ENCODE data around the gene NKD2. TPM values are rescaled to one million over a fixed set of nuclear protein-coding genes. Genes with fewer than 3 reads are reported as not detected.
A peak's percentile ranks its signal among the peaks of the same experiment; 100 is the strongest.

Gene NKD2
- total and polyA plus RNA-seq, 9 of the 15 experiments (the other 6 are each of a cell fraction or from before 2014, with no cell fraction given) = 0.09 to 0.64 (median 0.27) TPM; not detected in 5

DNA sequence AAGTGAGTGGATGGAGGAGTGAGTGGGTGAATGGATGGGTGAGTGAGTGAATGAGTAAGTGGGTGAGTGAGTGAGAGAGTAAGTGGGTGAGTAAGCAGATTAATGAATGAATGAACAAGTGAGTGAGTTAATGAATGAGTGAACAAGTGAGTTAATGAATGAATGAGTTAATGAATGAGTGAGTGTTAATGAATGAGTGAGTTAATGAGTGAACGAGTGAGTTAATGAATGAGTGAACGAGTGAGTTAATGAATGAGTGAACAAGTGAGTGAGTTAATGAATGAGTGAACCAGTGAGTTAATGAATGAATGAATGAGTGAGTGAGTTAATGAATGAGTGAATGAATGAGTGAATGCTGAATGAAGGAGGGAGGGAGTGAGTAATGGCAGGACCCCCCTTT lies 26.4 kb downstream of the NKD2 start (continued):
- TF ChIP-seq, protein P1, sequence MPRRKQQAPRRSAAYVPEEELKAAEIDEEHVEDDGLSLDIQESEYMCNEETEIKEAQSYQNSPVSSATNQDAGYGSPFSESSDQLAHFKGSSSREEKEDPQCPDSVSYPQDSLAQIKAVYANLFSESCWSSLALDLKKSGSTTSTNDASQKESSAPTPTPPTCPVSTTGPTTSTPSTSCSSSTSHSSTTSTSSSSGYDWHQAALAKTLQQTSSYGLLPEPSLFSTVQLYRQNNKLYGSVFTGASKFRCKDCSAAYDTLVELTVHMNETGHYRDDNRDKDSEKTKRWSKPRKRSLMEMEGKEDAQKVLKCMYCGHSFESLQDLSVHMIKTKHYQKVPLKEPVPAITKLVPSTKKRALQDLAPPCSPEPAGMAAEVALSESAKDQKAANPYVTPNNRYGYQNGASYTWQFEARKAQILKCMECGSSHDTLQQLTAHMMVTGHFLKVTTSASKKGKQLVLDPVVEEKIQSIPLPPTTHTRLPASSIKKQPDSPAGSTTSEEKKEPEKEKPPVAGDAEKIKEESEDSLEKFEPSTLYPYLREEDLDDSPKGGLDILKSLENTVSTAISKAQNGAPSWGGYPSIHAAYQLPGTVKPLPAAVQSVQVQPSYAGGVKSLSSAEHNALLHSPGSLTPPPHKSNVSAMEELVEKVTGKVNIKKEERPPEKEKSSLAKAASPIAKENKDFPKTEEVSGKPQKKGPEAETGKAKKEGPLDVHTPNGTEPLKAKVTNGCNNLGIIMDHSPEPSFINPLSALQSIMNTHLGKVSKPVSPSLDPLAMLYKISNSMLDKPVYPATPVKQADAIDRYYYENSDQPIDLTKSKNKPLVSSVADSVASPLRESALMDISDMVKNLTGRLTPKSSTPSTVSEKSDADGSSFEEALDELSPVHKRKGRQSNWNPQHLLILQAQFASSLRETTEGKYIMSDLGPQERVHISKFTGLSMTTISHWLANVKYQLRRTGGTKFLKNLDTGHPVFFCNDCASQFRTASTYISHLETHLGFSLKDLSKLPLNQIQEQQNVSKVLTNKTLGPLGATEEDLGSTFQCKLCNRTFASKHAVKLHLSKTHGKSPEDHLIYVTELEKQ (CRISPR knock-in tag; IDR thresholded peaks at IDR 0.05) = no peak
- TF ChIP-seq MCM3 (IDR thresholded peaks at IDR 0.05) (no peak), ZNF24 (IDR thresholded peaks at IDR 0.05) (peak; percentile 99), RBM14 (IDR thresholded peaks at IDR 0.05; ENCODE audit: borderline replicate concordance, insufficient read depth, low read depth, low read length) (no peak), STAG1 (CRISPR knock-in tag; IDR thresholded peaks at IDR 0.05; ENCODE audit: borderline replicate concordance) (no peak), CEBPG (CRISPR knock-in tag; IDR thresholded peaks at IDR 0.05) (no peak), CEBPG (tag; conservative IDR thresholded peaks at IDR 0.05 in 1 of 2, IDR thresholded peaks at IDR 0.05 in 1 of 2) (no peak), ILK (tag; IDR thresholded peaks at IDR 0.05; ENCODE audit: borderline replicate concordance, low read depth) (no peak), TCFL5 (CRISPR knock-in tag; conservative IDR thresholded peaks at IDR 0.05) (no peak), RBBP5 (IDR thresholded peaks at IDR 0.05; ENCODE audit: borderline replicate concordance, insufficient read depth, low read length, poor library complexity, severe bottlenecking) (no peak), BCOR (IDR thresholded peaks at IDR 0.05) (0 out of 2 replicates have a peak, but pooled peaks have one; percentile 7), MAFG (tag; conservative IDR thresholded peaks at IDR 0.05) (no peak), GTF2F1 (IDR thresholded peaks at IDR 0.05; ENCODE audit: low read depth, low read length) (no peak), SMARCA5 (IDR thresholded peaks at IDR 0.05) (peak; percentile 18; the same call in 1 of the 2 replicates), ARID1B (IDR thresholded peaks at IDR 0.05) (no peak), TBL1XR1 (IDR thresholded peaks at IDR 0.05; ENCODE audit: low read length in 2 of 2) (no peak)
- TF ChIP-seq, protein P2, sequence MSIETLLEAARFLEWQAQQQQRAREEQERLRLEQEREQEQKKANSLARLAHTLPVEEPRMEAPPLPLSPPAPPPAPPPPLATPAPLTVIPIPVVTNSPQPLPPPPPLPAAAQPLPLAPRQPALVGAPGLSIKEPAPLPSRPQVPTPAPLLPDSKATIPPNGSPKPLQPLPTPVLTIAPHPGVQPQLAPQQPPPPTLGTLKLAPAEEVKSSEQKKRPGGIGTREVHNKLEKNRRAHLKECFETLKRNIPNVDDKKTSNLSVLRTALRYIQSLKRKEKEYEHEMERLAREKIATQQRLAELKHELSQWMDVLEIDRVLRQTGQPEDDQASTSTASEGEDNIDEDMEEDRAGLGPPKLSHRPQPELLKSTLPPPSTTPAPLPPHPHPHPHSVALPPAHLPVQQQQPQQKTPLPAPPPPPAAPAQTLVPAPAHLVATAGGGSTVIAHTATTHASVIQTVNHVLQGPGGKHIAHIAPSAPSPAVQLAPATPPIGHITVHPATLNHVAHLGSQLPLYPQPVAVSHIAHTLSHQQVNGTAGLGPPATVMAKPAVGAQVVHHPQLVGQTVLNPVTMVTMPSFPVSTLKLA (conservative IDR thresholded peaks at IDR 0.05) = no peak
- TF ChIP-seq, protein P3, sequence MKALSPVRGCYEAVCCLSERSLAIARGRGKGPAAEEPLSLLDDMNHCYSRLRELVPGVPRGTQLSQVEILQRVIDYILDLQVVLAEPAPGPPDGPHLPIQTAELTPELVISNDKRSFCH (CRISPR knock-in tag; IDR thresholded peaks at IDR 0.05) = no peak
- TF ChIP-seq, protein P3 (tag; IDR thresholded peaks at IDR 0.05) = no peak
- TF ChIP-seq, protein P4, sequence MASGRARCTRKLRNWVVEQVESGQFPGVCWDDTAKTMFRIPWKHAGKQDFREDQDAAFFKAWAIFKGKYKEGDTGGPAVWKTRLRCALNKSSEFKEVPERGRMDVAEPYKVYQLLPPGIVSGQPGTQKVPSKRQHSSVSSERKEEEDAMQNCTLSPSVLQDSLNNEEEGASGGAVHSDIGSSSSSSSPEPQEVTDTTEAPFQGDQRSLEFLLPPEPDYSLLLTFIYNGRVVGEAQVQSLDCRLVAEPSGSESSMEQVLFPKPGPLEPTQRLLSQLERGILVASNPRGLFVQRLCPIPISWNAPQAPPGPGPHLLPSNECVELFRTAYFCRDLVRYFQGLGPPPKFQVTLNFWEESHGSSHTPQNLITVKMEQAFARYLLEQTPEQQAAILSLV (tag; IDR thresholded peaks at IDR 0.05) = no peak
- TF ChIP-seq, protein P5, sequence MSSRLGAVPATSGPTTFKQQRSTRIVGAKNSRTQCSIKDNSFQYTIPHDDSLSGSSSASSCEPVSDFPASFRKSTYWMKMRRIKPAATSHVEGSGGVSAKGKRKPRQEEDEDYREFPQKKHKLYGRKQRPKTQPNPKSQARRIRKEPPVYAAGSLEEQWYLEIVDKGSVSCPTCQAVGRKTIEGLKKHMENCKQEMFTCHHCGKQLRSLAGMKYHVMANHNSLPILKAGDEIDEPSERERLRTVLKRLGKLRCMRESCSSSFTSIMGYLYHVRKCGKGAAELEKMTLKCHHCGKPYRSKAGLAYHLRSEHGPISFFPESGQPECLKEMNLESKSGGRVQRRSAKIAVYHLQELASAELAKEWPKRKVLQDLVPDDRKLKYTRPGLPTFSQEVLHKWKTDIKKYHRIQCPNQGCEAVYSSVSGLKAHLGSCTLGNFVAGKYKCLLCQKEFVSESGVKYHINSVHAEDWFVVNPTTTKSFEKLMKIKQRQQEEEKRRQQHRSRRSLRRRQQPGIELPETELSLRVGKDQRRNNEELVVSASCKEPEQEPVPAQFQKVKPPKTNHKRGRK (tag; IDR thresholded peaks at IDR 0.05) = no peak

Data from K562 (cell line).